Measurements from ENCODE around the gene GATD1.

Gene GATD1

DNA sequence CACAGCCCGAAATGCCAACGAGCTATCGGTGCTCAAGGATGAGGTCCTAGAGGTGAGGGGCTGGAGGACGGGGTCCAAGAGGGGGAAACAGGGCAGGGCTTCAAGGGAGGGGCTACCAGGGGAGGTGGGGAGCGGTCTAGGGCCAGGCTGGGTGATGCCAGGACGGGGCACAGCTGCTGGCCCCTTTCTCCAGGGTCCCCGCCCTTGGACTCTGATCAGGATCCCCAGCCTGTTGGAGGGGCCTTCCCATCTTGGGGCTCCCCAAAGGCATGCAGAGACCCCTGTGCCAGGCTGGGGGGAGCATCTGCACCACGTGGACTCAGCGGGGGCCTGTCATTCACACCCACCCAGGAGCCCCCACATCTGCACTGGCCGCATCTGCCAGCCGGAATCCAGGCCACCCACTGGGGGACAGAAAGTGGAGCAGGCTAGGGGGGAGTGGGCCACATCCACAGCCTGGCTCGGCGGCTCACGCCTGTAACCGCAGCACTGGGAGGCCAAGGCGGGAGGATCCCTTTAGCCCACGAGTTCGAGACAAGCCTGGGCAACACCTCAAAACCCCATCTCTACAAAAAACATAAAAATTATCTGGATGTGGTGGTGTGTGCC is 52.4 kb downstream of the GATD1 start:
- TF ChIP-seq, protein P1, sequence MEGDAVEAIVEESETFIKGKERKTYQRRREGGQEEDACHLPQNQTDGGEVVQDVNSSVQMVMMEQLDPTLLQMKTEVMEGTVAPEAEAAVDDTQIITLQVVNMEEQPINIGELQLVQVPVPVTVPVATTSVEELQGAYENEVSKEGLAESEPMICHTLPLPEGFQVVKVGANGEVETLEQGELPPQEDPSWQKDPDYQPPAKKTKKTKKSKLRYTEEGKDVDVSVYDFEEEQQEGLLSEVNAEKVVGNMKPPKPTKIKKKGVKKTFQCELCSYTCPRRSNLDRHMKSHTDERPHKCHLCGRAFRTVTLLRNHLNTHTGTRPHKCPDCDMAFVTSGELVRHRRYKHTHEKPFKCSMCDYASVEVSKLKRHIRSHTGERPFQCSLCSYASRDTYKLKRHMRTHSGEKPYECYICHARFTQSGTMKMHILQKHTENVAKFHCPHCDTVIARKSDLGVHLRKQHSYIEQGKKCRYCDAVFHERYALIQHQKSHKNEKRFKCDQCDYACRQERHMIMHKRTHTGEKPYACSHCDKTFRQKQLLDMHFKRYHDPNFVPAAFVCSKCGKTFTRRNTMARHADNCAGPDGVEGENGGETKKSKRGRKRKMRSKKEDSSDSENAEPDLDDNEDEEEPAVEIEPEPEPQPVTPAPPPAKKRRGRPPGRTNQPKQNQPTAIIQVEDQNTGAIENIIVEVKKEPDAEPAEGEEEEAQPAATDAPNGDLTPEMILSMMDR (IDR thresholded peaks at IDR 0.05) = no peak

DNA sequence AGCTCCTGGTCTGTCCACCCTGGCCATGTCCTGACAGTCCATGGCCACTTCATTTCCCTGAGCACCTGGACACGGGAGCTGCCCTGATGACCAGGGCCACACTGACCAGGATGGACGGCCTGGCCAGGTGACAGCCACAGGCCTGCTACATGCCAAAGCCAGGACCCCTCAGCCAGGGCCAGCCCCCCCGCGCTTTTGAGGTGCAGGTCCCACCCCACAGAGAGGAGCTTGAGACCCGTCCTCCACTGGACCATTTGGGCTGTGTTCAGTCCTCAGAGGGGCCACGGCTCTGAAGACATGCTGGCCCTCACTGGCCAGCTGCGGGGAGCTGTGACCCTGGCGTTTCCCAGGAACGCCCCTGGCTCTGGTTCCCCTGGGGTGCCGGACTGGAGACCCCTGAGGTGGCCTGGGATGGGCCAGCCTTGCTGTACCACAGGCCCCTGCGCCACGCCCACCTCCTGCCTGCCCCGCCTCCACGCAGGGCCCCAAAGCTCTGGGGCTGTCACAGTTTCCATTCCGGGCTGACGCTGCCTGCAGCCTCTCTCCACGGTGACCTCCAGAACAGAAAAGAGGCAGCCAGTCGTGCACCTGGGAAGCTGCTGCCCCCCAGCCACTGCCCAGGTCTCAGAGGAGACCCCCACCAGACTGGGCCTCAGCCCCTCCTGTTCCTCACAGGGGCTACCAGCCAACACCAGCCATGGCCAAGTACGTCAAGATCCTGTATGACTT is 53.1 kb downstream of the GATD1 start:
- TF ChIP-seq, protein P1 (IDR thresholded peaks at IDR 0.05) = no peak

DNA sequence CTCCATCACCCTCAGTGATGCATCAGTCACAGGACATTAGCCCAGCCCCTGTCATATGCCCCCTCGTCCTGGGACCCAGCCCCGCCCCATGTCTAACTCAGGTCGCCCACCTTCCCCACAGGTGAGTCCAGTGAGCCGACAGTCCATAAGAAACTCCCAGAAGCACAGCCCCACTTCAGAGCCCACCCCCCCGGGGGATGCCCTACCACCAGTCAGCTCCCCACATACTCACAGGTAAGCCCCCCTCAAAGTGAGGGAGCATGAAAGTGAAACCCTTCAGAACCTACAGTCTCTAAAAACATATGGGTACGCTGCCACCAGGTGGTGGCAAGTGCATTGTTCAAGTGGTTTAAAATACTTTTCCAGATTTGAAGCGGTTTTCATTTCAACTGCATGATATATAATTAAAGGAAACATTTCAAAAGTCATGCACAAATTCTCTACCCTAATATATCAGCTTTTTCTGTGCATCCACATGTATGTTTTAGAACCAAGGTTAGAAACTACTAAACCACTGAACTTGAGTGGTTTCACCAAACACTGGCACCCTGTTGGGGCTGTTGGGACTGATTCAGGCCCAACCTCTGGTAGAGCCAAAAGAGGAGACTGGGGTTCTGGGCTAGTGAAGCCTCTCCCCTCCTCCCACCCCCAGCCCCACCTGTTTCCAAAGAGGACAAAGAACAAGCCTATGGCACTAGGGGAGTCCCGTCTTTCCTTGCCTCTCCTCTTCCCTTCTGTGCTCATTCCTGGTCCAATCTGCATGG is 54.0 kb downstream of the GATD1 start:
- TF ChIP-seq, protein P1 (IDR thresholded peaks at IDR 0.05) = peak; percentile 57

- TF ChIP-seq, protein P1 (IDR thresholded peaks at IDR 0.05) = no peak
These were observed 54.9 kb downstream of the GATD1 start for GRCh38 chr11:722346-722811.

DNA sequence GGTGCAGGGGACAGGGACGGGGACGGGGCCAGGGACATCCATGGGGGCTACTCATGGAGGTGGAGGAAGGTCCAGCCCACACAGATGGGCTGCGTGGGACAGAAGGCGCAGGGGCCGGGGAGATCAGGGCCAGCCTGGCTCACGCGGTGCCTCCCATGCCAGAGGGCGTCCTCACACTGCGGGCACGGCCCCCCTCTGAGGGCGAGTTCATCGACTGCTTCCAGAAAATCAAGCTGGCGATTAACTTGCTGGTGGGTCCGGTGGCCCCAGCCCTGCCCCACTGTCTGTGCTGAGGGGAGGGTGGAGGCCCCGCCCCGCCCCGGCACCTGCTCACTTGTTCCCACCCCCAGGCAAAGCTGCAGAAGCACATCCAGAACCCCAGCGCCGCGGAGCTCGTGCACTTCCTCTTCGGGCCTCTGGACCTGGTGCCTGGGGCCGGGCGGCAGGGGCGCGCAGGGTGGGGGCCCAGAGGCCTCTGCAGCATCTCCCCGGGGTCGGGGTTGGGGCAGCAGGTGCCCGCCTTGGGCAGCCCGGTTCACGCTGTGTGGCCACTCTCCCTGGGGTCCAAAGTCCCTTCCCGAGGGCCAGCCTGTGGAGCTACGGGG is 55.4 kb downstream of the GATD1 start:
- TF ChIP-seq, protein P1 (IDR thresholded peaks at IDR 0.05) = no peak

DNA sequence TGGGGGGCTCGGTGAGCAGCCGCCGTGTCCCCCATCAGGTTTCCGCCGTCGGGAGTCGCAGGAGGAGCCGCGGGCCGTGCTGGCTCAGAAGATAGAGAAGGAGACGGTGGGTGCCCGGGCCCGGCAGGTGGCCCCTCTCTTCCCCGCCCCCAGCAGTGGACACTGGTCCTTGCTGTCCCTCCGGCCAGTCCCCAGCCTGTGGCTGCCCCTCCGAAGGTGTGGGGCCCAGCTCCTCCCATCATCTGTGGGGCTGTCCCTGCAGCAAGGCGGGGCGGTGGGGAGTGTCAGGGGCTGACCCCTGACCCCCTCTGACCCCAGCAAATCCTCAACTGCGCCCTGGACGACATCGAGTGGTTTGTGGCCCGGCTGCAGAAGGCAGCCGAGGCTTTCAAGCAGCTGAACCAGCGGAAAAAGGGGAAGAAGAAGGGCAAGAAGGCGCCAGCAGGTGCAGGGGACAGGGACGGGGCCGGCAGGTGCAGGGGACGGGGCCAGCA is 56.0 kb downstream of the GATD1 start:
- TF ChIP-seq, protein P1 (IDR thresholded peaks at IDR 0.05) = no peak

- TF ChIP-seq, protein P1 (IDR thresholded peaks at IDR 0.05) = no peak
These were observed 56.5 kb downstream of the GATD1 start for GRCh38 chr11:720642-721246.
